ENCODE results near the gene GPX3. TPM values are rescaled to one million over a fixed set of nuclear protein-coding genes. Genes with fewer than 3 reads are reported as not detected.
A peak's percentile ranks its signal among the peaks of the same experiment; 100 is the strongest.

The GPX3 gene
- total RNA-seq, 1 donor from 2014 or later, result 0.18 TPM

DNA sequence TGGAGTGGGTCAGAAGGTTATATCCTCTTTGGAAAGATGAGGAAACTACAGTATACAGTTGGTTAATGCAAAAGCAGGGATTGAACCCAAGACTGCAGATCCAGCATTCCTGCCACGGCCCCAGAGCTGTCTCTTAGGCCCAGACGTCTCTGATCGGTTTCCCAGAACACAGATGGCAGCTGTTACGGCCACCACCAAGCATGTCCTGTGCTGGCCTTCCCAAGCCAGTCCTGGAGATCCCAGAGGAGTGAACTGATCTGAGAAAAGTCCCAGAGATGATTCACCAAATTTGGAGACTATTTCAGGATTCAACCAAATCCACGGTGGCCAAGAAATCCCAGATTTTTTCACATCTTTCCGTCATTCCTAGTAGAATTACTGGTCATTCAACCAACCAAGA, 40.4 kb downstream of the GPX3 start:
- ChIA-PET POLR2A (interaction anchor here (0.7 to 8.2 kb wide), 20 partner anchors 8 to 197 kb away, joined by 3 to 215 read pairs (median 5); partner anchors contain the start of genes CCDC69, GM2A and TNIP1), CTCF (interaction anchor here (0.5 to 16.2 kb wide), 4 partner anchors 51 to 238 kb away, joined by 3 to 625 read pairs (median 4); no protein-coding TSS in a partner anchor)
- TF ChIP-seq CTCF (IDR thresholded peaks at IDR 0.05), result no peak
- Mint-ChIP-seq H3K27ac (peak overlapping the region; percentile 96), H3K4me1 (peaks cover 94% of the 10 kb centered on the region), H3K4me3 (peak overlapping the region; percentile 64), H3K27me3 (no peaks in the 10 kb centered on the region), H3K36me3 (ENCODE audit: low read depth) (peaks cover 98% of the 10 kb centered on the region), H3K9me3 (no peaks in the 10 kb centered on the region)
- intact Hi-C loops (cut with micrococcal nuclease), result loop anchor here (1.0 kb wide), 5 partner anchors 8 to 302 kb away; no protein-coding TSS in a partner anchor
- DNase-seq, result no peak
- ATAC-seq (ENCODE audit: low read depth), result no peak

- Mint-ChIP-seq H3K4me1 (peaks cover 97% of the 10 kb centered on the region), H3K4me3 (no peak overlapping the region), H3K9me3 (no peaks in the 10 kb centered on the region), H3K27me3 (no peaks in the 10 kb centered on the region), H3K27ac (peak overlapping the region; percentile 89), H3K36me3 (ENCODE audit: low read depth) (peaks cover 97% of the 10 kb centered on the region)
- intact Hi-C loops (cut with micrococcal nuclease), result no loop called here
- DNase-seq (no peak), ATAC-seq (ENCODE audit: low read depth) (no peak)
- no peak for TF ChIP-seq CTCF (IDR thresholded peaks at IDR 0.05)
- ChIA-PET CTCF (interaction anchor here (0.9 to 1.9 kb wide), 2 partner anchors 11 to 176 kb away, joined by 3 to 8 read pairs; no protein-coding TSS in a partner anchor), POLR2A (interaction anchor here (0.6 to 8.2 kb wide), 8 partner anchors 13 to 190 kb away, joined by 3 to 215 read pairs (median 4); partner anchors contain the start of gene TNIP1)
Observed at GRCh38 chr5:151062405-151063141, 42.2 kb downstream of the GPX3 start.

DNA sequence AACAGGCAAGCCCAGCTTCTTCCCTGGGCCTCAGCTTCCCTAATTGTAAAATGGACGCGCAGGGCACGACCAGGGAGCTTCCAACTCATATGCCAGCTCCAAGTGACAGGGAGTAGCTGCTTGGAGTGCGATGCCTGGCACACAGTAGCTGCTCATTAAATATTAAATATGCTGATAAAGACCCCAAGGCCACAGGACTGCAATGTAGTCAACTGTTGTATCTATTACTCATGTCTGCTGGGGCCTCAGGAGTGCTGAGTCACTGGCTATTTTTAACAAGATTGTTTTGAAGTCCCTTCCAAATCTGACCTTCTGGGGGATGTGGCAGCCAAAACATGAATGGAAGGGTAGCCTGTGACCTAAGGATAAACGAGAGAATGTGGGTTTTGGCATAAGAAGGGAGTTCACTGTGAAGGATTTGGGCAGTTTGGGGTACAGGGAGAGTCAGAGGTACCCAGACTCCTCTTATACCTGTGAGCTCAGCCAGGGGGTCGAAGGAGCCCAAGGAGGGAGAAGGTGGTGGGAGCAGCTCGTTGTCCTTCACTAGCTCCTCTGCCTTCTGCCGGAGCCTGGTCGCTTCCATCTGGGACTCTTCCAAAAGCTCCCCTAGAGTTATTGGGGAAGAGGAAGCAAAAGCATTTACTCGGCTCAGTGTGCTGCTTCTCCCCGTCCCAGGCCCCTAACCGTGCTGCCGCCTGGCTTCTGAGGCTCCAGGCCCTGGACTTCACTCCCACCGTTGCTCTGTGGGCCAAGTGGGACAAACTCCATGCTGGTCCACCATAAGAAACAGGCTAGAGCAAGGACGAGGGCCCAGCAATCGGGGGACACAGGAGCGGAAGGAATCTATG, 43.0 kb downstream of the GPX3 start:
- POLR2A ChIA-PET, result interaction anchor here (0.6 to 8.2 kb wide), 9 partner anchors 12 to 189 kb away, joined by 3 to 215 read pairs (median 4); partner anchors contain the start of gene TNIP1
- CTCF ChIA-PET, result interaction anchor here (0.6 to 1.9 kb wide), 4 partner anchors 12 to 175 kb away, joined by 3 to 8 read pairs (median 4); no protein-coding TSS in a partner anchor
- peak overlapping the region; percentile 89 for H3K27ac Mint-ChIP-seq
- intact Hi-C loops (cut with micrococcal nuclease), result no loop called here
- DNase-seq, result no peak
- no peaks in the 10 kb centered on the region for H3K9me3 Mint-ChIP-seq
- no peak for TF ChIP-seq CTCF (IDR thresholded peaks at IDR 0.05)
- peak overlapping the region; percentile 53 for H3K4me3 Mint-ChIP-seq
- ATAC-seq (ENCODE audit: low read depth), result no peak
- H3K4me1 Mint-ChIP-seq, result peaks cover 99% of the 10 kb centered on the region
- H3K36me3 Mint-ChIP-seq (ENCODE audit: low read depth), result peaks cover 97% of the 10 kb centered on the region
- H3K27me3 Mint-ChIP-seq, result no peaks in the 10 kb centered on the region

GRCh38 chr5:151064916-151065499, 44.6 kb downstream of the GPX3 start:
- no peaks in the 10 kb centered on the region for H3K27me3 Mint-ChIP-seq
- DNase-seq, result no peak
- CTCF ChIA-PET, result interaction anchor here (0.8 to 2.8 kb wide), 5 partner anchors 13 to 100 kb away, joined by 3 to 14 read pairs (median 5); no protein-coding TSS in a partner anchor
- POLR2A ChIA-PET, result interaction anchor here (0.5 to 11.3 kb wide), 3 partner anchors 17 to 356 kb away, joined by 3 to 242 read pairs (median 4); partner anchors contain the start of gene TNIP1
- peaks cover 95% of the 10 kb centered on the region for H3K36me3 Mint-ChIP-seq (ENCODE audit: low read depth)
- H3K4me1 Mint-ChIP-seq, result peaks cover 99% of the 10 kb centered on the region
- no peak for TF ChIP-seq CTCF (IDR thresholded peaks at IDR 0.05)
- no peak overlapping the region for H3K4me3 Mint-ChIP-seq
- no peaks in the 10 kb centered on the region for H3K9me3 Mint-ChIP-seq
- no peak for ATAC-seq (ENCODE audit: low read depth)
- no peak overlapping the region for H3K27ac Mint-ChIP-seq
- intact Hi-C loops (cut with micrococcal nuclease), result no loop called here
